Measurements from ENCODE around the gene VPS37C. TPM values are rescaled to one million over a fixed set of nuclear protein-coding genes. Genes with fewer than 3 reads are reported as not detected.

Gene VPS37C
- total RNA-seq, 1 donor, result 13.5 TPM

GRCh38 chr11:61126256-61126655, 35.0 kb downstream of the VPS37C start:
- H3K4me3 ChIP-seq (ENCODE audit: low read depth, low read length), result no peak overlapping the region
- TF ChIP-seq, protein P1, sequence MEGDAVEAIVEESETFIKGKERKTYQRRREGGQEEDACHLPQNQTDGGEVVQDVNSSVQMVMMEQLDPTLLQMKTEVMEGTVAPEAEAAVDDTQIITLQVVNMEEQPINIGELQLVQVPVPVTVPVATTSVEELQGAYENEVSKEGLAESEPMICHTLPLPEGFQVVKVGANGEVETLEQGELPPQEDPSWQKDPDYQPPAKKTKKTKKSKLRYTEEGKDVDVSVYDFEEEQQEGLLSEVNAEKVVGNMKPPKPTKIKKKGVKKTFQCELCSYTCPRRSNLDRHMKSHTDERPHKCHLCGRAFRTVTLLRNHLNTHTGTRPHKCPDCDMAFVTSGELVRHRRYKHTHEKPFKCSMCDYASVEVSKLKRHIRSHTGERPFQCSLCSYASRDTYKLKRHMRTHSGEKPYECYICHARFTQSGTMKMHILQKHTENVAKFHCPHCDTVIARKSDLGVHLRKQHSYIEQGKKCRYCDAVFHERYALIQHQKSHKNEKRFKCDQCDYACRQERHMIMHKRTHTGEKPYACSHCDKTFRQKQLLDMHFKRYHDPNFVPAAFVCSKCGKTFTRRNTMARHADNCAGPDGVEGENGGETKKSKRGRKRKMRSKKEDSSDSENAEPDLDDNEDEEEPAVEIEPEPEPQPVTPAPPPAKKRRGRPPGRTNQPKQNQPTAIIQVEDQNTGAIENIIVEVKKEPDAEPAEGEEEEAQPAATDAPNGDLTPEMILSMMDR (IDR thresholded peaks at IDR 0.05; ENCODE audit: insufficient read depth, low read length), result peak; percentile 11
- DNase-seq (ENCODE audit: low read depth), result peak; percentile 22

DNA sequence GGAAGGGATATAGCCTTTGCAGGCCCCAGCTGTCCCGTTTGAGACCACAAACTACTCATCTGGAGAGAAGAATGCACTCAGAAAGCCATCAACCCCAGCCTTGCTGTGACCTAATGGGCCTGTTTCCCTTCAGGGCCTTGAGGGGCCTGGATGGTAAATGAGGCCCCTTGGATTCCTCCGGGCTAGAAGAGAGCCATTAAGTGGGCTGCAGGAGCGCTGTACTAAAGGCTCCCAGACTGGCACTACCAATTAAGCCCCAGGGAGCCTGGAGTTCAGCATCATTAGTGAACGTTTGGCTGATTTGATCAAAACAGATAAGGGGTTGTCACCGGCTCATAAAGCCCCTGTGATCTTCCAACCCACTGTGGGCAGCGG, 35.9 kb downstream of the VPS37C start:
- TF ChIP-seq, protein P1 (IDR thresholded peaks at IDR 0.05; ENCODE audit: insufficient read depth, low read length), result no peak
- no peak overlapping the region for H3K4me3 ChIP-seq (ENCODE audit: low read depth, low read length)
- DNase-seq (ENCODE audit: low read depth), result no peak

DNA sequence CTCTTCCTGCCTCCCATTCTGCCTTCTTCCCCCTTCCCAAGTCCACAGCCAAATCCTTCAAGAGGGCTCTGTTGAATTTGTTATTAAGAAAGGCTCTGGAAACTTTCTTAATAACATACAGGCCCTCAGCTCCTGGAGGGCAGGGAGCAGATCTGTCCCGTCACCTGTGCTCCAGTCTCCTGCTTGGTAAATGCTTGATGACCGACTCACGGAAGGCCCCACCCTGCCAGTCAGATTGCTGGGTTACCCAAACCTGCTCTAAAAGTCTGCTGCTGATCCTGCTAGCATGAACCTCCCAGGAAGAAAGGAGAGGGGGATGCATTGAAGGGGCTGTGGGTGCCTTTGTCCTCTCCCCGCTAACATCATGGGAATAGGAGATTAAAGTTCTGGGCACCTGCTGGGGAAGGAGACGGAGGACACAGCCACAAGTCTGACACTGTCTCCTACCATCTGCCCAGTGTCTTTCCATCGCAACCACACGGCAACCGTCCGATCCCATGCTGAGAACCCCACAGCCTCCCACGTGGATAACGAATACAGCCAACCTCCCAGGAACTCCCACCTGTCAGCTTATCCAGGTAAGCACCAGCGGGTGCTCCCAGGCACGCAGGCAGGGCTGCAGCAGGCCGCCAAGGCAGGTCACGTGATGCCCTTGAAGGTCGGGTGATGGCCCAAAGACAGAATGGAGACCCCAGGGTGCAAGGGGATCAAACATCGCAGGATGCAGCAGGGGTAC, 36.5 kb downstream of the VPS37C start:
- H3K4me3 ChIP-seq (ENCODE audit: low read depth, low read length), result no peak overlapping the region
- DNase-seq (ENCODE audit: low read depth), result no peak
- TF ChIP-seq, protein P1 (IDR thresholded peaks at IDR 0.05; ENCODE audit: insufficient read depth, low read length), result no peak

GRCh38 chr11:61123775-61124571, 37.3 kb downstream of the VPS37C start:
- no peak overlapping the region for H3K4me3 ChIP-seq (ENCODE audit: low read depth, low read length)
- no peak for DNase-seq (ENCODE audit: low read depth)
- TF ChIP-seq, protein P1 (IDR thresholded peaks at IDR 0.05; ENCODE audit: insufficient read depth, low read length), result no peak

DNA sequence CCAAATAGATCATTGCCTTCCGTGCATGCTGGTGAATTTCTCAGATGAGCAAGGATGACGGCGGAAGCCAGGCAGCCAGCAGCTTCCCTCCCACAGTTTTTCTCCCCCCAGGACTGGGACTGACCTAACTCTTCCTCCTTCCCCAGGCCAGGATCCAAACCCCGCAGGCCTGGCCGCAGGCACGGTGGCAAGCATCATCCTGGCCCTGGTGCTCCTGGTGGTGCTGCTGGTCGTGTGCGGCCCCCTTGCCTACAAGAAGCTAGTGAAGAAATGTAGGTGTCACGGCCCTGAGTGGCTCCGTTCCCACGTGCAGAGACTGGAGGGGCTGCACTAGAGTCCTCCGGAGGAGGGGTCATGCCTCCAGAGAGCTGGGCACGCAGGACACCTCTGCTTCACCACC, 38.5 kb downstream of the VPS37C start:
- TF ChIP-seq, protein P1 (IDR thresholded peaks at IDR 0.05; ENCODE audit: insufficient read depth, low read length), result no peak
- DNase-seq (ENCODE audit: low read depth), result no peak
- no peak overlapping the region for H3K4me3 ChIP-seq (ENCODE audit: low read depth, low read length)

GRCh38 chr11:61121917-61122316, 39.3 kb downstream of the VPS37C start:
- no peak for DNase-seq (ENCODE audit: low read depth)
- H3K4me3 ChIP-seq (ENCODE audit: low read depth, low read length), result no peak overlapping the region
- TF ChIP-seq, protein P1 (IDR thresholded peaks at IDR 0.05; ENCODE audit: insufficient read depth, low read length), result no peak

Data from fibroblast of the aortic adventitia (primary cell).